Activated naive CD8-positive, alpha-beta T cell treated with anti-CD3 and anti-CD28 coated beads, Interleukin-2, amount 10 ng/mL, durations not matched to agents 7 days and 5 days (primary cell): ENCODE data around the gene SLC25A51. TPM values are rescaled to one million over a fixed set of nuclear protein-coding genes. Genes with fewer than 3 reads are reported as not detected.
A peak's percentile ranks its signal among the peaks of the same experiment; 100 is the strongest.

Experiments used
- ATAC-seq: fragments of 150-1000 bp; cut with Tn5 transposase; one replicate; pipeline ENCODE4 v1.10.0; 2021; ENCODE audit warnings: low read depth, moderate library complexity
- POLR2A ChIA-PET: fragments of 350-600 bp; sonication (Branson Sonifier 250); formaldehyde crosslinking; loops from one replicate; lab custom pipeline; 2021; ENCODE audit warnings: antibody characterized with exemption; lab: Charles Lee
- DNase-seq: peaks from one replicate; pipeline ENCODE4 v3.0.0; 2021
- H3K27ac Mint-ChIP-seq: one replicate; pipeline ENCODE4 v1.8.0; 2022; ENCODE audit warnings: mild to moderate bottlenecking, mixed read lengths
- H3K27me3 Mint-ChIP-seq: one replicate; pipeline ENCODE4 v1.8.0; 2022; ENCODE audit warnings: mild to moderate bottlenecking, moderate library complexity, mixed read lengths
- H3K36me3 Mint-ChIP-seq: one replicate; pipeline ENCODE4 v1.8.0; 2021; ENCODE audit warnings: mild to moderate bottlenecking, mixed read lengths
- H3K4me1 Mint-ChIP-seq: one replicate; pipeline ENCODE4 v1.8.0; 2021; ENCODE audit warnings: mixed read lengths
- H3K4me3 Mint-ChIP-seq: one replicate; pipeline ENCODE4 v1.8.0; 2022; ENCODE audit warnings: mild to moderate bottlenecking, moderate library complexity, mixed read lengths
- H3K9me3 Mint-ChIP-seq: one replicate; pipeline ENCODE4 v1.8.0; 2021; ENCODE audit warnings: mixed read lengths
- total RNA-seq, 2 experiments: library from RNA; stranded (reverse); gene quantifications; one replicate each; pipeline ENCODE4 v1.2.3, GENCODE V29; 2021

The SLC25A51 gene
- total RNA-seq, 2 experiments from 2014 or later = 30.8 to 33.9 TPM

- DNase-seq (no peak), ATAC-seq (no peak)
- no peaks in the 10 kb centered on the region for H3K36me3 Mint-ChIP-seq
- no peaks in the 10 kb centered on the region for H3K9me3 Mint-ChIP-seq
- H3K27ac Mint-ChIP-seq = no peak overlapping the region
- H3K4me1 Mint-ChIP-seq = peaks cover 4% of the 10 kb centered on the region
- POLR2A ChIA-PET = no interaction called here
- H3K27me3 Mint-ChIP-seq = peaks cover 3% of the 10 kb centered on the region
- H3K4me3 Mint-ChIP-seq = no peak overlapping the region
Observed at GRCh38 chr9:37928552-37929430, 24.9 kb upstream of the SLC25A51 start.

- ATAC-seq = no peak
- no peaks in the 10 kb centered on the region for H3K9me3 Mint-ChIP-seq
- H3K36me3 Mint-ChIP-seq = no peaks in the 10 kb centered on the region
- H3K4me3 Mint-ChIP-seq = no peak overlapping the region
- peaks cover 3% of the 10 kb centered on the region for H3K27me3 Mint-ChIP-seq
- H3K27ac Mint-ChIP-seq = no peak overlapping the region
- POLR2A ChIA-PET = no interaction called here
- H3K4me1 Mint-ChIP-seq = peaks cover 4% of the 10 kb centered on the region
- no peak for DNase-seq
Observed at GRCh38 chr9:37927601-37928551, 23.9 kb upstream of the SLC25A51 start.

GRCh38 chr9:37927132-37927531 is 23.2 kb upstream of the SLC25A51 start:
- no peak overlapping the region for H3K4me3 Mint-ChIP-seq
- H3K27ac Mint-ChIP-seq = no peak overlapping the region
- peaks cover 4% of the 10 kb centered on the region for H3K4me1 Mint-ChIP-seq
- H3K36me3 Mint-ChIP-seq = no peaks in the 10 kb centered on the region
- peaks cover 3% of the 10 kb centered on the region for H3K27me3 Mint-ChIP-seq
- DNase-seq (no peak), ATAC-seq (no peak)
- H3K9me3 Mint-ChIP-seq = no peaks in the 10 kb centered on the region
- POLR2A ChIA-PET = no interaction called here

- Mint-ChIP-seq H3K27ac (no peak overlapping the region), H3K4me1 (peaks cover 4% of the 10 kb centered on the region), H3K27me3 (peaks cover 3% of the 10 kb centered on the region)
Observed at GRCh38 chr9:37926737-37927118, 22.8 kb upstream of the SLC25A51 start.

GRCh38 chr9:37925786-37926736 is 22.1 kb upstream of the SLC25A51 start:
- H3K4me3 Mint-ChIP-seq = no peak overlapping the region
- ATAC-seq = no peak
- peaks cover 4% of the 10 kb centered on the region for H3K4me1 Mint-ChIP-seq
- no peaks in the 10 kb centered on the region for H3K36me3 Mint-ChIP-seq
- POLR2A ChIA-PET = interaction anchor here (0.5 kb wide), 1 partner anchor 463 kb away, joined by 3 read pairs; no protein-coding TSS in a partner anchor
- no peak overlapping the region for H3K27ac Mint-ChIP-seq
- H3K27me3 Mint-ChIP-seq = peaks cover 3% of the 10 kb centered on the region
- H3K9me3 Mint-ChIP-seq = no peaks in the 10 kb centered on the region
- no peak for DNase-seq

More at GRCh38 chr9:37926737-37927118, 22.8 kb upstream of the SLC25A51 start:
- DNase-seq (no peak), ATAC-seq (no peak)
- Mint-ChIP-seq H3K4me3 (no peak overlapping the region), H3K9me3 (no peaks in the 10 kb centered on the region), H3K36me3 (no peaks in the 10 kb centered on the region)
- POLR2A ChIA-PET = no interaction called here

GRCh38 chr9:37925006-37925405 is 21.1 kb upstream of the SLC25A51 start:
- POLR2A ChIA-PET = no interaction called here
- Mint-ChIP-seq H3K27ac (no peak overlapping the region), H3K27me3 (peaks cover 3% of the 10 kb centered on the region), H3K9me3 (no peaks in the 10 kb centered on the region), H3K4me1 (peaks cover 4% of the 10 kb centered on the region), H3K4me3 (no peak overlapping the region), H3K36me3 (no peaks in the 10 kb centered on the region)
- no peak for ATAC-seq
- DNase-seq = no peak

GRCh38 chr9:37924538-37924937 is 20.6 kb upstream of the SLC25A51 start:
- Mint-ChIP-seq H3K36me3 (no peaks in the 10 kb centered on the region), H3K27me3 (peaks cover 3% of the 10 kb centered on the region), H3K4me1 (peaks cover 3% of the 10 kb centered on the region), H3K9me3 (no peaks in the 10 kb centered on the region), H3K27ac (no peak overlapping the region), H3K4me3 (no peak overlapping the region)
- POLR2A ChIA-PET = no interaction called here
- no peak for ATAC-seq
- DNase-seq = no peak

- no peak for DNase-seq
- peaks cover 1% of the 10 kb centered on the region for H3K4me1 Mint-ChIP-seq
Observed at GRCh38 chr9:37923796-37924427, 20.0 kb upstream of the SLC25A51 start.

GRCh38 chr9:37923118-37923795 is 19.3 kb upstream of the SLC25A51 start:
- H3K4me3 Mint-ChIP-seq = no peak overlapping the region

More at GRCh38 chr9:37923796-37924427, 20.0 kb upstream of the SLC25A51 start:
- no peak for ATAC-seq
- Mint-ChIP-seq H3K4me3 (no peak overlapping the region), H3K36me3 (no peaks in the 10 kb centered on the region), H3K27me3 (peaks cover 3% of the 10 kb centered on the region), H3K9me3 (no peaks in the 10 kb centered on the region), H3K27ac (no peak overlapping the region)
- POLR2A ChIA-PET = no interaction called here

GRCh38 chr9:37922363-37923117 is 18.6 kb upstream of the SLC25A51 start:
- peaks cover 3% of the 10 kb centered on the region for H3K27me3 Mint-ChIP-seq
- H3K4me3 Mint-ChIP-seq = no peak overlapping the region
- no peaks in the 10 kb centered on the region for H3K36me3 Mint-ChIP-seq
- H3K27ac Mint-ChIP-seq = no peak overlapping the region
- H3K4me1 Mint-ChIP-seq = peaks cover 1% of the 10 kb centered on the region
- ATAC-seq (no peak), DNase-seq (no peak)
- POLR2A ChIA-PET = no interaction called here
- H3K9me3 Mint-ChIP-seq = no peaks in the 10 kb centered on the region

More at GRCh38 chr9:37923118-37923795, 19.3 kb upstream of the SLC25A51 start:
- Mint-ChIP-seq H3K9me3 (no peaks in the 10 kb centered on the region), H3K27me3 (peaks cover 3% of the 10 kb centered on the region), H3K27ac (no peak overlapping the region), H3K4me1 (peaks cover 1% of the 10 kb centered on the region), H3K36me3 (no peaks in the 10 kb centered on the region)
- no peak for DNase-seq
- ATAC-seq = no peak
- POLR2A ChIA-PET = no interaction called here

- peak; percentile 15 for DNase-seq
- Mint-ChIP-seq H3K36me3 (no peaks in the 10 kb centered on the region), H3K4me1 (peaks cover 1% of the 10 kb centered on the region), H3K9me3 (no peaks in the 10 kb centered on the region), H3K4me3 (no peak overlapping the region), H3K27ac (no peak overlapping the region), H3K27me3 (peaks cover 3% of the 10 kb centered on the region)
- ATAC-seq = no peak
- POLR2A ChIA-PET = no interaction called here
Observed at GRCh38 chr9:37921546-37922300, 17.8 kb upstream of the SLC25A51 start.
